ENCODE results near the gene ME2.
"Not testable (repeated sequence)": the region's sequence is repeated elsewhere in the genome, so short reads cannot be mapped to it uniquely, and the experiment has no call there.

ME2 gene

GRCh38 chr18:50878345-50879301, at the start of gene ME2:
TSS of gene ME2 (plus strand) at chr18:50879118. CDS start at chr18:50895821, 16,703 bp downstream.
- peak; percentile 87 for DNase-seq

- no peak for DNase-seq
Observed at GRCh38 chr18:50829644-50830043, 49.3 kb upstream of the ME2 start.

- DNase-seq, result no peak
Observed at GRCh38 chr18:50830544-50830943, 48.4 kb upstream of the ME2 start.

- no peak for DNase-seq
Observed at GRCh38 chr18:50832754-50833153, 46.2 kb upstream of the ME2 start.

GRCh38 chr18:50833496-50833895, 45.4 kb upstream of the ME2 start:
- DNase-seq, result not testable (repeated sequence)

GRCh38 chr18:50836521-50836957, 42.4 kb upstream of the ME2 start:
- DNase-seq, result peak; percentile 89

GRCh38 chr18:50839341-50839740, 39.6 kb upstream of the ME2 start:
- DNase-seq, result no peak

GRCh38 chr18:50839996-50840395, 38.9 kb upstream of the ME2 start:
- DNase-seq, result no peak

GRCh38 chr18:50842846-50843245, 36.1 kb upstream of the ME2 start:
- no peak for DNase-seq

- no peak for DNase-seq
Observed at GRCh38 chr18:50844554-50844953, 34.4 kb upstream of the ME2 start.

- no peak for DNase-seq
Observed at GRCh38 chr18:50844960-50845359, 34.0 kb upstream of the ME2 start.

- DNase-seq, result no peak
Observed at GRCh38 chr18:50847192-50847591, 31.7 kb upstream of the ME2 start.

- DNase-seq, result no peak
Observed at GRCh38 chr18:50848061-50848551, 30.8 kb upstream of the ME2 start.

- no peak for DNase-seq
Observed at GRCh38 chr18:50848991-50849390, 29.9 kb upstream of the ME2 start.

GRCh38 chr18:50849419-50849821, 29.5 kb upstream of the ME2 start:
- DNase-seq, result no peak

GRCh38 chr18:50850307-50851065, 28.4 kb upstream of the ME2 start:
- DNase-seq, result no peak

GRCh38 chr18:50853863-50854271, 25.1 kb upstream of the ME2 start:
- DNase-seq, result no peak

GRCh38 chr18:50855976-50856757, 22.8 kb upstream of the ME2 start:
- no peak for DNase-seq

- not testable (repeated sequence) for DNase-seq
Observed at GRCh38 chr18:50857166-50857565, 21.8 kb upstream of the ME2 start.

- DNase-seq, result no peak
Observed at GRCh38 chr18:50857694-50858093, 21.2 kb upstream of the ME2 start.

GRCh38 chr18:50859793-50860555, 18.9 kb upstream of the ME2 start:
- no peak for DNase-seq

GRCh38 chr18:50861617-50862016, 17.3 kb upstream of the ME2 start:
- DNase-seq, result no peak
